Measurements from ENCODE around the gene ZBTB17.

Gene ZBTB17

GRCh38 chr1:15960808-15961207 lies 15.1 kb downstream of the ZBTB17 start:
- no peak for DNase-seq (ENCODE audit: low read depth)

GRCh38 chr1:15959827-15960446 lies 16.0 kb downstream of the ZBTB17 start:
- DNase-seq (ENCODE audit: low read depth), result peak; percentile 39

DNA sequence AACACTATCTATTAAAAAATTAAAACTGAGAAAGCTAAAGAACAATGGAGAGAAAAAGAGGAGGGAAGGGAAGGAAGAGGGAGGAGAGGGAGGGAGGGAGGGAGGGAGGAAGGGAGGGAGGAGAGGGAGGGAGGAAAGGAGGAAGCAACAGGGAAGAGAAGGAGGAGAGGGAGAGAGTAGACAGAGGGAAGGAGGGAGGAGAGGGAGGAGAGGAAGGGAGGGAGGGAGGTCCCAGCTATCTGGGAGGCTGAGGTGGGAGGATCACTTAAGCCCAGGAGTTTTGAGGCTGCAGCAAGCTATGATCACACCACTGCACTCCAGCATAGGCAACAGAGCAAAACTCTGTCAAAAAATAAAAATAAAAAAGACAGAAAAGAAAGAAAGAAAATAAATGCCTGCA lies 16.5 kb downstream of the ZBTB17 start:
- DNase-seq (ENCODE audit: low read depth), result no peak

- DNase-seq (ENCODE audit: low read depth), result no peak
These were observed 17.1 kb downstream of the ZBTB17 start for GRCh38 chr1:15958793-15959192.

DNA sequence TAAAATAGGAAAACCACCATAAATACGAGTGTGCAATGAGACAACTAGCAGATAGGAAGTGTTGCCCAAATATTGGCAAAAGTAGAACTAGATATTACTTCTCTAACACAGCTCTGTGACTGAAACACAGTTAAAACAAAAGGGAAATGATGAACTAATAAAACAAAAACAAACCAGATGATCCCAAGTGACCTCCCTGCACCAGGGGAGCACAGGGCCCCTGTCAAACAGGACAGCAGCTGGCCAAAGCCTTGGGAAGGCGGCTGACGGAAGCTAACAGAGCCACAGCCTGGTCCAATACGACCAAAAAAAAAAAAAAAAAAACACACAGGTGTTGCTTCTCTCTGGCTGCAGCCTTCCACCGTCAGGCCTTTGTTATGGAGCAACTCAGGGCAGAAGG lies 17.8 kb downstream of the ZBTB17 start:
- DNase-seq (ENCODE audit: low read depth), result no peak

- DNase-seq (ENCODE audit: low read depth), result no peak
These were observed 18.4 kb downstream of the ZBTB17 start for GRCh38 chr1:15957221-15958095.

DNA sequence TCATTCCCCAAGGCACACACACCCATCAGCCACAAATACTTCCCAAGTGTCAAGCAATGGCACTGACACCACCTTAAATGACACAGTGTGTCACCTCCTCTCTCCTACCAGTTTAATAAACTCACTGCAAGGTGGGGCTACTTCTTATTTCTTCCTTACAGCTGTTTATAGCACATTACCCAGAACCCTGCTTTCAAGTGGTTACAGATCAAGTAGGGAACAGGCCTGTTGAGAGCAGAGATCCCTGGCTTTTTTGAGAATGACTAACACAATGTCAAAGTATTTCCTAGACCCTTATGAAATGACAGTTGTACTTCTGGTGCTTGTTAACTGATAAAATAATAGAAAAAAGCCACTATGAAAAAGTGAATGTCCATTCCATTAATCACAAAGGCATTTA lies 19.8 kb downstream of the ZBTB17 start:
- no peak for DNase-seq (ENCODE audit: low read depth)

- no peak for DNase-seq (ENCODE audit: low read depth)
These were observed 20.3 kb downstream of the ZBTB17 start for GRCh38 chr1:15955552-15955951.

- no peak for DNase-seq (ENCODE audit: low read depth)
These were observed 21.6 kb downstream of the ZBTB17 start for GRCh38 chr1:15954316-15954715.

DNA sequence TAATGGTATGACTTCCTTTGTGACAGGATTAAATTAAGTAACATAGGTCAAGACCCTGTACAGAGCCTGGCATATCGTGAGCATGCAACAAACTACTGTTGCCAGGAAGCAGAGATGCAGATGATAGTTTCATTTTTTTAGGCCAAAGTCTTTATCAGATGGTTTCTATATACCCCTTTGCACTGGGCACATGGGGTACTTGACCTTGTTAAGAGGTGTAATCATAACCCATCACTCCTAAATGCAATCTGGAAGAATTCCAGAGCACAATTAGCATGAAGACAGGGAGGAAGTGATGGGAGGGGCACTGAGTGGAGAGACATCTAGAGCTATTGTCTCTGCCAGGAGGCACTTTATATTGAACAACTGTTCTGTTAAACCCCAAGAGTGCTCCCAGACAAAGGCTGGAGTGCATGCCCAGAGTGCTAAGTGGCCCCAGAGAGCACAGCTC lies 22.1 kb downstream of the ZBTB17 start:
- no peak for DNase-seq (ENCODE audit: low read depth)

DNA sequence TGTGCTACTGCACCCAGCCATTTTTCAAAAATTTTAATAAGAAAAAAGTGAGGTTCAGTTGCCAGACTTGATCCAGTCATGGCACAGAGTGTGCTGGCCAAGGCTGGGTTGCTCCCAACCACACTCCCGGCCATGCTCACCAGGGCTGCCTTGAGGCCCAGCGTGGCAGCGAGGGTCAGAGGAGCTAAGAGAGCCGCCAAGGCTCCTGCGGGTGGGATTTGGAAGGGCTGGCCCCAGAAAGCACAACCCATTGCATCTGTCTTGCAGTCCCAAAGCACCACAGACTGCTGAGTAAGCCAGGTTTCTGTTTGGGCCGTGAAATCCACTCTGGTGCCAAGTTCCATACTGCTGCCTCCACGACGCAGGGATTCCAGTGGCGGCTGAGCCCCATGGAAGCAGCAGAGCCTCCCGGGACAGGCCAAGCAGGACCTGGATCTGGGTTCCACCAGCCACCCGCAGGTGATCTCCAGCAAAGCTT lies 22.6 kb downstream of the ZBTB17 start:
- DNase-seq (ENCODE audit: low read depth), result no peak

DNA sequence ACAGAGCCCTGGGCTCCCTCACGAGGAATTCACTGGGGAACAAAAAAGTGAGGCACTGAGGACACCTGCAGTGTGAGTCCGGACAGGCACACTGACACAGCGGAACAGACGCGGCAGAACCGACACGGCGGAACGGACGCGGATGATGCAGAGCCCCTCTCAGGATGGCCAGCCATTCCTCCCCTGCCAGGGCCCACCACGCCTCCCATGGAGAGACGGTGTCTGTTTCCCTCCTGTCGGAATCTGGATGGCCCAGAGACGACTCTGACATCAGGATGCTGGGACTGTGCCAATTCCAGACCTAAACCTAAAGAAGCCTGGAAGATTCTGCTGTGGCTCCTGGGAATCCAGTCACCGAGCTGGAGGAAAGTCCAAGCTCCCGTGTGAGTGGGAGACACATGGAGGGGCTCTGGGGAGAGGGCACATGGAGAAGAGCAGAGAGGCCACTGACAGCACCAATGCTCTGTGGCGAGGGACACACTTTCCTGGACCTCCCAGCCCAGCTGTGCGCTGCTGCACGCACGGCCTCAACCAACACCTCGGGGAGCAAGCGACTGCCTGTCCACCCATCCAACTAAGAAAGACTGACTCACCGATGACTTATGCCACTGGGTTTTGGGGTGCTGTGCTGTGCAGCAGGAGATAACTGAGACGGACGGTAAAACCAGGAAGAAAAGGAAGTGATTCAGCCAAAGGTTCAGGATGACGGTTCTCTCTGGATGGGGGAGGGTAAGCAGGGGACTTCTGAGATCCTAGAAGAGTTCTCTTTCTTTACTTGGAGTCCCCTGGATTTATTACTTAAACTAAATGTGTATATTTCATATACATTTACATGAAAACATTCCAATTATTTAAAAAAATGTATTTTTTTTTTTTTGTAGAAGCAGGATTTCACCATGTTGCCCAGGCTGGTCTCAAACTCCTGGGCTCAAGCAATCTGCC lies 23.3 kb downstream of the ZBTB17 start:
- peak; percentile 28 for DNase-seq (ENCODE audit: low read depth)

- peak; percentile 43 for DNase-seq (ENCODE audit: low read depth)
These were observed 24.4 kb downstream of the ZBTB17 start for GRCh38 chr1:15951341-15952153.

DNA sequence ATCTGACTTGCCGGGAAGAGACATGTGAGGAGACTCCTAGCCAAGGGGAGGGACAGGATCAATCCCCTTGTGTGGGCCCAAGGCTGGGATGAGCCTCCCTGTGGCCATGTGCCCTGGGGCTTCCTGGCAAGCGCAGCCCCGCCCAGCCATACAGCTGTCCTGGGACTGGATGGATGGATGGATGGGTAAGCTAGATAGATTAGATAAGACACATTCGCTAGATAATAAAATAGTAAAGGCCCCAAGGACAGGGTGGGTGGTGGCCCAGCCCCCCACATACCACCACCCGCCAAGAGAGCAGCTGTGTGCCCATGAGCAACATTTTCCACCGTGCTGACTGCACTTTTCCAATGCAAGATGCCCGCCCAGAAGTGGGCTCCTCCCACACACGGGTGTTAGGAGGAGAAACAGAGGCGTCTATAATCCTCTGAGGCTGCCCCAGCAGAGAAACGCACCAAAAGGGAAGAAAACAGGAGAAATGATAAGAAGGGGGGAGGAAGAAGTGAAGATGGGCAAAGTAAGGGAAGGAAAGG lies 25.1 kb downstream of the ZBTB17 start:
- DNase-seq (ENCODE audit: low read depth), result peak; percentile 85

GRCh38 chr1:15950302-15950701 lies 25.6 kb downstream of the ZBTB17 start:
- peak; percentile 53 for DNase-seq (ENCODE audit: low read depth)

DNA sequence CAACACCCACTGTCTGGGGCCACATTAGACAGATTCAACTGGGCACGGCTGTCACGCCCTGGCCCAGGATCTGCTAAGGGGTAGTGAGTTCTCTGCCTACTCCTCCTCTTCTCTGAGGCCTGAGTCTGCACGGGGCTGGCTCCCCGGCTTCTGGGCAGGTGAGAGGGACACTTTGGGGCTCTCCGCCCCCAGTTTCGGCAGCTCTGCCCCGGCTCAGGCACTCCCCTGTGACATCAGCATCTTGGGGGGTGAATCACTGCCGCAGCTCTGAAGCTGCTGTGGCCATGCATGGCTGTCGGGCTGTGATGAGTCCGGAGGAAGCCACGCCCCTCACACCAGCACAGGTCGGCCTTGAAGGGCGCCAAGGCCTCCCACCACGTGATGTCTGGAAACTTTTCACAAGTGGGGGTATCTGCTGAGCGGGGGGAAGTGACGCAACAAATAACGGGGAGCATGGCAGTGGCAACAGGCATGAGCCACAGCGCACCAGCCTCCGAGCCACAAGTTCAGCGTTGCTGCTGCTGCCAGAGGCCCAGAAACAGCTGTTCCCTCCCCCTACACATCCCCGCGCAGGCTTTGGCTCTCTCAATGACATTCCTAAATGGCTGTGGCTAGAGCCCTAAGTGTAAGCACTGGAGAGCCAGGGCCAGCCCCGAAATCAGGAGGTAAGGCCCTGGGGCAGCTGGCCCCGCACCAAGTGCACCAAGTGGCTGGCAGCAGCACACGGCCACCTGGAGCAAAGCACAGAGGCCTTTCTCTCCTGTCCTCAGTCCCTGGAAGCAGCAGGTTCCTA lies 26.3 kb downstream of the ZBTB17 start:
- peak; percentile 83 for DNase-seq (ENCODE audit: low read depth)

DNA sequence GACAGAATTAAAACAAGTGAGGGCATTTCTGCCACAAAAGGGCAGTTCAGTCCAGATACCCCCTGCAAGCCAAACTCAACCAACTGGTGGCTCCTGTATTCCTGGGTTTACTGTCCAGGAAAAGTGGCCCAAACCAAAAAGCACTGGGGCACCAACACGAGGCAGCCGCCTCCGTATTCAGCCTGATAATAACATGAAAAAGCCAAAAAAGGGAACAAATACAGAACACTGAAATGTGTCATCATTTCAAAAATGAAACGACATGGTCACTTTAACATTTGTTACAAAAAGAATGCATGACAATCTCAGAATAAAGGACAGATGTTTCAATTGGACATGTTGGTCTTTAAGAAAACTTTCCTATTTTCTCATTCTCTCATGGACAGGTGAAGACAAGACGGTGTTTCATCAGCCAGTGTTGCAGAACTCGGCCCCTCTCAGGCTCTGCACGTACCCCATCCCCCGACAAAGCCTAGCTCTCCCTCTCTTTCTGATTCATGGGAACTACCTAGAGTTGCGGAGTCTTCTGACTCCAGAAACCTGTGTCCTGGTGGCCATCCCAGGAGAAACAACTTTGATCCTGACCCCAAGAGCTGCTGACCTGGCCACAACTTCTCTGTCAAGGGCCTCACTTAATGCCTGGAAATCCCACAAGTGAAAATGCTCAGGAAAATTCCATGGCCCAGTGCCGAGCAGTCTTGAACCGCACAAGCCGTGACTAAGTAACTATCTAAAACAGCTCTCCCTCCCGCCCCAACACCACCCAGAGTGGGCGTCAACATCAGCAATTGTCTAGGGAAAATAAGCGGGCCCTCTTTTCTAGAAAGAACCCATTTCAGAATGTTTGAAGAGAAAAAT lies 27.1 kb downstream of the ZBTB17 start:
- DNase-seq (ENCODE audit: low read depth), result no peak

GRCh38 chr1:15948091-15948591 lies 27.8 kb downstream of the ZBTB17 start:
- DNase-seq (ENCODE audit: low read depth), result no peak
